Uterus (tissue), 2 donors: ENCODE results near the gene P2RY13.

Experiments
- CTCF ChIP-seq, 4 experiments: fragments of 200-600 bp in 2 of 4; fragments of 450-650 bp in 2 of 4; sonication (generic) in 2 of 4; IDR thresholded peaks; one replicate each; pipeline ENCODE4 v1.5.1; 2016 to 2019; ENCODE audit warnings: antibody characterized with exemption in 4 of 4, mild to moderate bottlenecking in 2 of 4, moderate library complexity in 1 of 4
- POLR2A ChIP-seq, 2 donors: fragments of 450-650 bp; IDR thresholded peaks; one replicate each; pipeline ENCODE4 v1.6.1; 2016; ENCODE audit warnings: antibody characterized with exemption in 2 of 2, mild to moderate bottlenecking in 1 of 2, moderate library complexity in 1 of 2

- no peak for TF ChIP-seq CTCF (IDR thresholded peaks at IDR 0.05)
- no peak for TF ChIP-seq POLR2A (IDR thresholded peaks at IDR 0.05)
These were observed 33.1 kb downstream of the P2RY13 start for GRCh38 chr3:151296226-151296625.
